Measurements from ENCODE around the gene AKAP1. TPM values are rescaled to one million over a fixed set of nuclear protein-coding genes. Genes with fewer than 3 reads are reported as not detected.

The AKAP1 gene
- total RNA-seq, 4 donors from 2014 or later, result 23.3 to 62.4 (median 32.0) TPM

- no peaks in the 10 kb centered on the region for H3K27me3 ChIP-seq
- H3K36me3 ChIP-seq, result no peaks in the 10 kb centered on the region
- peaks cover 0 to 9% (median 0%) of the 10 kb centered on the region in 4 donors for H3K9me3 ChIP-seq
- WGBS, 2 donors, result 82 to 85% methylated on average over 10 of the region's 10 CpGs
- H3K4me1 ChIP-seq, result no peaks in the 10 kb centered on the region
- no peak overlapping the region for H3K27ac ChIP-seq
- DNase-seq (ENCODE audit: low spot score in 2 of 2), result no peak
- TF ChIP-seq CTCF (IDR thresholded peaks at IDR 0.05) (no peak), POLR2A (IDR thresholded peaks at IDR 0.05) (no peak), EP300 (IDR thresholded peaks at IDR 0.05) (no peak)
- H3K4me3 ChIP-seq, result no peak overlapping the region
These were observed 66.8 kb downstream of the AKAP1 start for GRCh38 chr17:57151798-57152197.

- H3K9me3 ChIP-seq, result peaks cover 0 to 9% (median 0%) of the 10 kb centered on the region in 4 donors
- no peak overlapping the region for H3K4me3 ChIP-seq
- H3K27me3 ChIP-seq, result no peaks in the 10 kb centered on the region
- 52 to 64% methylated on average over 7 of the region's 7 CpGs for WGBS, 2 donors
- no peak for TF ChIP-seq POLR2A (IDR thresholded peaks at IDR 0.05)
- no peak for TF ChIP-seq EP300 (IDR thresholded peaks at IDR 0.05)
- TF ChIP-seq CTCF (IDR thresholded peaks at IDR 0.05), result no peak
- H3K36me3 ChIP-seq, result no peaks in the 10 kb centered on the region
- H3K4me1 ChIP-seq, result no peaks in the 10 kb centered on the region
- H3K27ac ChIP-seq, result no peak overlapping the region
- DNase-seq (ENCODE audit: low spot score in 2 of 2), result no peak
These were observed 68.0 kb downstream of the AKAP1 start for GRCh38 chr17:57152967-57153528.

- no peak for TF ChIP-seq CTCF (IDR thresholded peaks at IDR 0.05)
- TF ChIP-seq EP300 (IDR thresholded peaks at IDR 0.05), result no peak
- no peak for TF ChIP-seq POLR2A (IDR thresholded peaks at IDR 0.05)
- no peaks in the 10 kb centered on the region for H3K27me3 ChIP-seq
- 54 to 79% methylated on average over 2 of the region's 2 CpGs for WGBS, 2 donors
These were observed 69.9 kb downstream of the AKAP1 start for GRCh38 chr17:57154921-57155320.

GRCh38 chr17:57158325-57158724 is 73.3 kb downstream of the AKAP1 start:
- DNase-seq (ENCODE audit: low spot score in 2 of 2), result no peak
- 64 to 74% methylated on average over 4 of the region's 4 CpGs for WGBS, 2 donors

More at GRCh38 chr17:57154921-57155320, 69.9 kb downstream of the AKAP1 start:
- Histone ChIP-seq H3K4me1 (no peaks in the 10 kb centered on the region), H3K9me3 (no peaks in the 10 kb centered on the region), H3K4me3 (no peak overlapping the region), H3K27ac (no peak overlapping the region), H3K36me3 (no peaks in the 10 kb centered on the region)
- no peak for DNase-seq (ENCODE audit: low spot score in 2 of 2)

More at GRCh38 chr17:57158325-57158724, 73.3 kb downstream of the AKAP1 start:
- no peak overlapping the region for H3K4me3 ChIP-seq
- no peaks in the 10 kb centered on the region for H3K36me3 ChIP-seq
- H3K4me1 ChIP-seq, result no peaks in the 10 kb centered on the region
- no peak overlapping the region for H3K27ac ChIP-seq
- no peaks in the 10 kb centered on the region for H3K27me3 ChIP-seq
- no peak for TF ChIP-seq POLR2A (IDR thresholded peaks at IDR 0.05)
- TF ChIP-seq EP300 (IDR thresholded peaks at IDR 0.05), result no peak
- no peak for TF ChIP-seq CTCF (IDR thresholded peaks at IDR 0.05)
- H3K9me3 ChIP-seq, result peaks cover 0 to 14% (median 0%) of the 10 kb centered on the region in 4 donors
